GM19467 (cell line): Measurements from ENCODE around the gene MYO15B.
"Not testable (repeated sequence)": the region's sequence is repeated elsewhere in the genome, so short reads cannot be mapped to it uniquely, and the experiment has no call there.

ENCODE experiments used
- ATAC-seq: cut with Tn5 transposase; IDR thresholded peaks from one replicate; pipeline ENCODE4 v1.9.1; 2021; ENCODE audit warnings: mild to moderate bottlenecking, moderate library complexity; ENCODE audit not compliant: unreplicated experiment

The MYO15B gene

GRCh38 chr17:75575197-75575596 is 12.4 kb upstream of the MYO15B start:
- ATAC-seq, result no peak

- ATAC-seq, result no peak
Measured at GRCh38 chr17:75575728-75576127, 11.9 kb upstream of the MYO15B start.

- no peak for ATAC-seq
Measured at GRCh38 chr17:75576661-75577060, 10.9 kb upstream of the MYO15B start.

- ATAC-seq, result not testable (repeated sequence)
Measured at GRCh38 chr17:75581121-75581725, 6.4 kb upstream of the MYO15B start.

- ATAC-seq, result not testable (repeated sequence)
Measured at GRCh38 chr17:75583197-75583596, 4.4 kb upstream of the MYO15B start.

- no peak for ATAC-seq
Measured at GRCh38 chr17:75584849-75585175, 2.8 kb upstream of the MYO15B start.

- ATAC-seq, result no peak
Measured at GRCh38 chr17:75588596-75589011, 1.0 kb downstream of the MYO15B start.

- peak; percentile 51 for ATAC-seq
Measured at GRCh38 chr17:75589012-75589918, 1.7 kb downstream of the MYO15B start.

- no peak for ATAC-seq
Measured at GRCh38 chr17:75589919-75590303, 2.3 kb downstream of the MYO15B start.

- no peak for ATAC-seq
Measured at GRCh38 chr17:75590314-75590761, 2.7 kb downstream of the MYO15B start.

GRCh38 chr17:75590849-75591721 is 3.5 kb downstream of the MYO15B start:
- ATAC-seq, result no peak

GRCh38 chr17:75591722-75592302 is 4.2 kb downstream of the MYO15B start:
- no peak for ATAC-seq

GRCh38 chr17:75592348-75593020 is 4.9 kb downstream of the MYO15B start:
- no peak for ATAC-seq

- ATAC-seq, result not testable (repeated sequence)
Measured at GRCh38 chr17:75593430-75593829, 5.8 kb downstream of the MYO15B start.

- ATAC-seq, result no peak
Measured at GRCh38 chr17:75594499-75595283, 7.1 kb downstream of the MYO15B start.

- no peak for ATAC-seq
Measured at GRCh38 chr17:75595284-75595919, 7.8 kb downstream of the MYO15B start.

- ATAC-seq, result no peak
Measured at GRCh38 chr17:75595920-75596313, 8.3 kb downstream of the MYO15B start.

- ATAC-seq, result no peak
Measured at GRCh38 chr17:75596320-75597087, 8.9 kb downstream of the MYO15B start.
